Lung (tissue), 12 donors: ENCODE data around the gene LGI4. TPM values are rescaled to one million over a fixed set of nuclear protein-coding genes. Genes with fewer than 3 reads are reported as not detected.

Source experiments
- ATAC-seq: fragments of 200-7000 bp; cut with Tn5 transposase; one replicate; pipeline ENCODE4 v1.9.1; 2020; ENCODE audit warnings: moderate number of reproducible peaks; ENCODE audit not compliant: insufficient read depth, low FRiP score
- DNase-seq, 3 donors: peaks; one replicate each; pipeline ENCODE4 v3.0.0-alpha.2; 2013 to 2017
- H3K27ac ChIP-seq, 2 donors: one replicate each; pipeline ENCODE4 v1.5.1; 2013; ENCODE audit warnings: mild to moderate bottlenecking in 2 of 2, moderate library complexity in 2 of 2, control low read depth in 1 of 2, inconsistent platforms in 1 of 2, low read depth in 1 of 2, low read length in 1 of 2
- H3K27me3 ChIP-seq, 3 donors: one replicate each; pipeline ENCODE4 v1.5.1; 2013; ENCODE audit warnings: low read length in 2 of 3; ENCODE audit not compliant: control insufficient read depth in 3 of 3, insufficient read depth in 3 of 3
- H3K36me3 ChIP-seq, 4 donors: one replicate each; pipeline ENCODE4 v1.5.1; 2013; ENCODE audit warnings: low read length in 4 of 4, mild to moderate bottlenecking in 1 of 4, moderate library complexity in 1 of 4; ENCODE audit not compliant: control insufficient read depth in 4 of 4, insufficient read depth in 4 of 4
- H3K4me1 ChIP-seq, 5 donors: one replicate each; pipeline ENCODE4 v1.5.1; 2013; ENCODE audit warnings: low read length in 5 of 5, mild to moderate bottlenecking in 2 of 5, moderate library complexity in 1 of 5; ENCODE audit not compliant: control insufficient read depth in 5 of 5, insufficient read depth in 5 of 5
- H3K4me3 ChIP-seq: one replicate; pipeline ENCODE4 v1.5.1; 2013; ENCODE audit warnings: mild to moderate bottlenecking, control low read depth, moderate library complexity
- H3K9ac ChIP-seq, 2 donors: one replicate each; pipeline ENCODE4 v1.5.1; 2013; ENCODE audit warnings: low read length in 2 of 2, control low read depth in 1 of 2; ENCODE audit not compliant: insufficient read depth in 1 of 2
- H3K9me3 ChIP-seq, 4 donors: one replicate each; pipeline ENCODE4 v1.5.1; 2013; ENCODE audit warnings: low read length in 3 of 4, mild to moderate bottlenecking in 1 of 4, moderate library complexity in 1 of 4; ENCODE audit not compliant: control insufficient read depth in 4 of 4, insufficient read depth in 3 of 4
- CTCF ChIP-seq: IDR thresholded peaks from 2 replicates; pipeline ENCODE4 v1.5.1; 2012; ENCODE audit warnings: mild to moderate bottlenecking; ENCODE audit errors: control extremely low read depth, extremely low read depth
- WGBS, 2 donors: extraction: QIAGEN DNeasy Blood & Tissue Kit; methylation state at CpG; one replicate each; pipeline ENCODE4 v1.1.7; 2013; 5-methylcytosine and 5-hydroxymethylcytosine counted together
- polyA plus RNA-seq, 2 donors: library from polyadenylated mRNA; stranded (reverse); fragments of 200-250 nt; gene quantifications; one replicate each; pipeline ENCODE4 v1.2.1, GENCODE V29; 2013
- total RNA-seq, 2 donors: library from RNA; depleted of rRNA in 1 of 2; stranded (reverse); fragments of >200 nt in 1 of 2; gene quantifications; one replicate each; pipeline ENCODE4 v1.2.1, GENCODE V29; 2014 to 2021
- donor health status: control.
- donor health status: control.
- donor health status: Bipolar disorder and iron deficiency.
- donor health status: healthy.
- donor health status: DM: yes; HTN: yes; CAD: no.

Gene LGI4
- total and polyA plus RNA-seq, 4 donors, result 1.6 to 11.2 (median 4.1) TPM

DNA sequence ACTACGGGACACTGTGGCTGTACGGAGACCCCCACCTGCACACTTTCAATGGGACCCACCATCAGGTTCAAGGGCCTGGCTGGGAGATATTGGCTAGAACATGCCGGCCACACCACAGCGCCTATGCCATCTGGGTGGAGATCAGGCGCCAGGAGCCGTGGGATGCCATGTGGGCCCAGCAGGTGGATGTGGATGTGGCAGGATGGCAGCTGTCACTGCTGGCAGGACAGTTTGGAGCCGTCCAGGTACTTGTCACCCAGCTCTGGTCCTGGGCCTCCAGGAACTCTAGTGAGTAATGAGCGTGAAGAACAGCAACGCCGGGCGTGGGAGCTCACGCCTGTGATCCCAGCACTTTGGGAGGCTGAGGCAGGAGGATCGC lies 35.0 kb downstream of the LGI4 start:
- H3K4me1 ChIP-seq, result no peaks in the 10 kb centered on the region
- DNase-seq, result no peak
- no peaks in the 10 kb centered on the region for H3K36me3 ChIP-seq
- H3K9me3 ChIP-seq, result peaks cover 0 to 2% (median 0%) of the 10 kb centered on the region in 4 donors
- 93 to 94% methylated on average over 13 of the region's 13 CpGs for WGBS, 2 donors
- no peaks in the 10 kb centered on the region for H3K27me3 ChIP-seq
- no peak for ATAC-seq
- H3K4me3 ChIP-seq, result no peak overlapping the region
- H3K27ac ChIP-seq, result no peak overlapping the region
- TF ChIP-seq CTCF, result no peak
- H3K9ac ChIP-seq, result no peak overlapping the region

- no peak for ATAC-seq
- no peak for TF ChIP-seq CTCF
- 87 to 90% methylated on average over 21 of the region's 21 CpGs for WGBS, 2 donors
Measured at GRCh38 chr19:35099155-35099896, 35.5 kb downstream of the LGI4 start.

DNA sequence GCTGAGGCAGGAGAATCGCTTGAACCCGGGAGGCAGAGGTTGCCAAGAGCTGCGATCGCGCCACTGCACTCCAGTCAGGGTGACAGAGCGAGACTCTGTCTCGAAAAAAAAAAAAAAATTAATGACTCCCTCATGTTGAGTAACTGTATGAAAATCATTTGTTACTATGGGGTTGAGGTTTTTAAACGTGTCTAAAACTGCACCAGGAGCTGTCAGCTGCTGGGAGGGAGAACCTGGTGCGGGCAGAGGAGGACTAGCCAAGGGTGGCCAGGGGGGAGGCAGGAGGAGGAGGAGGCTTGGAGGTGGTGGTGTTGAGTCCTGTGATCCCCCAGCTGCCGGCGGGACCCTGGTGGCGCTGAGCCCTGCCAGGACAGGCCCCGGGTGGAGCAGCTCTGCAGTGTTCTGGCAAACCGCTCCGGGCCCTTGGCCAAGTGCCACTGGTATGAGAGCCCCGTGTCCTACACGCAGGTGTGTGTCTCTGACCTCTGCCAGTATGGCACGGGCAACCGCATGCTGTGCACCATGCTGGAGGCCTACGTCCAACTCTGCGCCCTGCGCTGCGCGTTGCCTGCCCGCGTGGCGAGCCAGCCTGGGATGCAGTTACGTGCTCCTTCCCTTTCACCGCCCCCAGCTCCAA lies 36.3 kb downstream of the LGI4 start:
- Histone ChIP-seq H3K4me1 (no peaks in the 10 kb centered on the region), H3K27ac (no peak overlapping the region), H3K9me3 (peaks cover 0 to 2% (median 0%) of the 10 kb centered on the region in 4 donors), H3K36me3 (no peaks in the 10 kb centered on the region), H3K27me3 (no peaks in the 10 kb centered on the region), H3K9ac (no peak overlapping the region), H3K4me3 (no peak overlapping the region)
- WGBS, 2 donors, result 79 to 86% methylated on average over 29 of the region's 29 CpGs
- no peak for ATAC-seq
- no peak for TF ChIP-seq CTCF
- no peak for DNase-seq

More at GRCh38 chr19:35099155-35099896, 35.5 kb downstream of the LGI4 start:
- no peak for DNase-seq
- peaks cover 0 to 2% (median 0%) of the 10 kb centered on the region in 4 donors for H3K9me3 ChIP-seq
- H3K27ac ChIP-seq, result no peak overlapping the region
- no peaks in the 10 kb centered on the region for H3K27me3 ChIP-seq
- H3K4me1 ChIP-seq, result no peaks in the 10 kb centered on the region
- H3K9ac ChIP-seq, result no peak overlapping the region
- no peak overlapping the region for H3K4me3 ChIP-seq
- no peaks in the 10 kb centered on the region for H3K36me3 ChIP-seq
